HG02870 (cell line): Measurements from ENCODE around the gene BASP1.
A peak's percentile ranks its signal among the peaks of the same experiment; 100 is the strongest.

ENCODE experiments used
- ATAC-seq: cut with Tn5 transposase; IDR thresholded peaks from one replicate; pipeline ENCODE4 v1.9.1; 2021; ENCODE audit warnings: mild to moderate bottlenecking, moderate library complexity; ENCODE audit not compliant: unreplicated experiment

The BASP1 gene, protein sequence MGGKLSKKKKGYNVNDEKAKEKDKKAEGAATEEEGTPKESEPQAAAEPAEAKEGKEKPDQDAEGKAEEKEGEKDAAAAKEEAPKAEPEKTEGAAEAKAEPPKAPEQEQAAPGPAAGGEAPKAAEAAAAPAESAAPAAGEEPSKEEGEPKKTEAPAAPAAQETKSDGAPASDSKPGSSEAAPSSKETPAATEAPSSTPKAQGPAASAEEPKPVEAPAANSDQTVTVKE

DNA sequence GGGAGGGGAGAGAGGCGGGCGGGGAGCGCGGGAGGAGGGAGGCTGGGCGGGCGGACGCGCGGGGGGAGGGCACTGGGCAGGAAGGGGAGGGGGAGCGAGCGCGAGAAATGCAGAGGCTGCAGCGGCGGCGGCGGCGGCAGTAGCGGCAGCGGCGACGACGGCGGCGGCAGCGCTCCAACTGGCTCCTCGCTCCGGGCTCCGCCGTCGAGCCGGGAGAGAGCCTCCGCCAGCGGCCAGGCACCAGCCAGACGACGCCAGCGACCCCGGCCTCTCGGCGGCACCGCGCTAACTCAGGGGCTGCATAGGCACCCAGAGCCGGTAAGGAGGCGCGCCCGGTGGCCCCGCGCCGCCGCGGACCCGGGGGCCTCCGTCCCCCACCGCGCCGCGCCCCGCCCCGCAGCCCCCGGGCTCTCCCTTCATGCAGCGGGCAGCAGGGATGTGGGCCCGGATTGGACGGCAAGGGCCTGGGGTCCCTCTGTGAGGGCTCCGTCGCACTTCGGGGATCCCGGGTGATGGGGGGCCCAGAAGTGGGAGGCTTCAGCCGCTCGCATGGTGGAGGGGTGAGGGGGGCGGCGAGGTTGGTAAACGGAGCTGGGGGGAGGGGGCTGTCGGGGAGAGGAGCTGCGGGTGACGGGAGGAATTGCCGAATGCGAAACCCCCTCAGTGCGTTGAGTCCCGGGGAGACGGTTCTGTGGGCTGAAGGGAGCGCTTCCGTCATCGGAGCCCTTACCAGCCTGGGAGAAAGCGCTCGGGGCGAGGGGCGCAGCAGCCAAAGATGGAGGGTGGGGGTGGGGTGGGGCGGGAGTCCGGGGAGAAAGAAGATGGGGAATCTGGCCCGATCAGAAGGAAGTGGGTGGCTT lies at the start of gene BASP1:
Gene BASP1 (plus strand): TSS at position 139 of the 860 bp plus-strand sequence. CDS start 57,586 bp downstream, outside the sequence.
- peak; percentile 33 for ATAC-seq

DNA sequence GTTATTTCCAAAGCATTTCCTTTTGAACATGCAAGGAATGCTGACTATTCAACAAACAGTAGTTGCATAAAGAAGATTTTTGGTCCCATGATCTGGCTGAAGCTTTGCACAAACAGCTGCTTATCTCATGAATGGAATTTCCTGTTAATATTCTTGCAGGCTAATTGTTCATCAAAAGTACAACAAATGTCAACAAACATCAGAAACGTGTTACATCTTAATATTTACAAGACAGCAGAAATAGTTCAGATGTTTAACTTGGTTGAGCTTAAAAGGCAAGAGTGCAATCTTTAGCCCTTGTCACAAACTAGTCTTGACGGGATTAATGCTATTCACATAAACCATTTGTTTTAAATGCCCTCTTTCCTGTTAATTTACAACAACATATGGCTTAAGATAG lies 47.9 kb upstream of the BASP1 start:
- no peak for ATAC-seq

DNA sequence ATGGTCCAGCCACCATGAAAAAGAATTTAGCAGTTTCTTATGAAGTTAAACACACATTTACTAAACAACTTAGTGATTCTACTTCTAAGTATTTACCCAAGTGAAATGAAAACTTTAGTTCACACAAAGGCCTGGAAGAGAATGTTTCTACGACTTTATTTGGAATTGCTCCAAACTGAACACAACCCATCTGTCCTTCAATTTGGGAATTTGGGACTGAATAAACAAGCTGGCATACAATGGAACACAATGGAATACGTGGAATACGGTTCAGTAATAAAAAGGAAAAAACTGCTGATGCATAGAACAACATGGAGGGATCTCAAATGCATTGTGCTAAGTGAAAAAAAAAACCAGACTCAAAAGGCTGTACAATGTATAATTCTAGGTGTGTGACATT lies 44.6 kb upstream of the BASP1 start:
- ATAC-seq, result no peak

DNA sequence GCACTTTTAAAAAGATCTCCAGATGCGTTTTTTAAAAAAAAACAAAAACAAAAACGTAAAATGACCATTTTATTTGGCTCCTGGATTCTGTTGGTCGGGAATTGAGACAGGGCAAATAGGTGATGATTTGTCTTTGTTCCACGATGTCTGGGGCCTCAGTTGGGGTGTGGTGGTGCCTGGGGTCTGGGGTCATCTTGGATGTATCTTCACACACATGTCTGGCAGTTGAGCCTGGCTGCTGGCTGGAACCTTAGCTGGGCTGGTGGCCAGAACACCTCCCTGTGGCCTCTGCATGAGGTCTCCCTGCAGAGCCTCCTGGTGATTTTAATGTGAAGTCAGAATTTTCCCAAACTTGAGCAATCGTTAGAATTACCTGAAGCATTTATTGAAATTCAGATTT lies 42.5 kb upstream of the BASP1 start:
- no peak for ATAC-seq

DNA sequence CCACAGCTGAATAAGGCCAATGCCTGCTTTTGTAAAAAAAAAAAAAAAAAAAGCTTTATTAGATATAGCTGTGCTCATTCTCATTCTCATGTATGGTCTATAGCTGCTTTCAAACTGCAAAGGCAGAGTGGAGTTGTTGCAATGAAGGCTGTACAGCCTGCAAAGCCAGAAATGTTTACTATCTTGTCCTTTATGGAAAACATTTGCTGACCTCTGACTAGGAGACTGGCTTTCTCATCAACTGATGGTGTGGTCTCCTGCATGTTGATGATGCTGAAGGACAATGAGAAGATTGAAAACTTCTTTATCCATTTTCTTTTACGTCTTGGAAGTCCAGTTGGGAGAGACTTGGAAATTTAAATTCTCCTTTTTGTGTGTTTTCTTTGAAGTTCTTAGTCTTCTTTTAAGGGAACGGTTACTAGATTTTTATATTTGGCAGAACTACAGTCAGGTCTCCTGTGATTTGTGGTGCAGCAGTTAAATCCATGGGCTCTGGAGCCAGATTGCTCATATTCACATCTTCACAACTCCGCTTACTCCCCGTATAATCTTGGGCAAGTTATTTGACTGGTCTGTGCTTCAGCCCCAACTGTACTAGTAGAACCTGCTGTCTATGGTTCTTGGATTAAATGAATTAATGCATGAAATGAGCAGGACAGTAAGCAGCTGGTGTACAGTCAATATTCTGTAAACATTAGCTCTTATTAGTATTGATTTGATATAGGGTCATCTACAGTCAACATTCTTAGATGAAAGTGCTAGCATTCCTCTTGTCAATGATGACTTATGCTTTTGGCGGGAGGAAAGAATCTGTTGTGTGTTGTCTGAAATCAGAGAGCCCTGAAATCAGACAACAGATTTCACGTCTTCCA lies 39.7 kb upstream of the BASP1 start:
- no peak for ATAC-seq

DNA sequence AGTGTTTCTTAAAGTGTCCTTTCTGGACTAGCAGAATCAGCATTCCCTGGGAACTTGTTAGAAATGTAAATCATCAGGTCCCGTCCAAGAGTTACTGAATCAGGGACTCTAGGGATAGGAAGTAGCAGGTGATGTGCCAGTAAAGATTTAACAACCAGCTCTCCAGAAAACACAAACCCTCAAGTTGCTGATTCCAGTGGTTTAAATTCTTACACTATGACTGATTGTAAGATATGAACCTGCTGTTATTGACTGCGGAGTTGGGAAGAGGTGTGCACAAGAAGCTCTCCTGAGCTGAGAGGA lies 39.1 kb upstream of the BASP1 start:
- ATAC-seq, result no peak

DNA sequence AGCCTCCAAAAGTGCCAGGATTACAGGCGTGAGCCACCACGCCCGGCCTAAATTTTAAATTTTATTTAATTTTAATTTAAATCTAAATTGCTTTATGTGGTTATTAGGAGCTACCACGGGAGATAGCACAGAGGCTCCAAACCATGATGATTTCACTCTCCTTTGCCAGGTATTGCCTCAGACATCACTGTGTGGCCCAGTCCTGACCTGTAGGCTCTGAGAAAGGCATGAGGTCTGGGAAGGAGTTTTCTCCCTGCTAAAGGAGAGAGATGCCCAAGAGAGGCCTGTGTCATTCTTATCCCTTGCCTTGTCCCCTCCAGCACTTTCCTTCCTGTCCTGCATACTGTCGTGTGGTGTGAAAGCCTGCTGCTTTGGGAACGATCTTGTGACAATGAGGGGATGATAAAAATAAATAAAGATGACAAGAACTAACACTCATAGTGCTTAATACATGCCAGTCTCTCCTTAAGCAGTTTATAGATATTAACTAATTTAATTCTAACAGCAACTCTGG lies 37.0 kb upstream of the BASP1 start:
- ATAC-seq, result no peak

DNA sequence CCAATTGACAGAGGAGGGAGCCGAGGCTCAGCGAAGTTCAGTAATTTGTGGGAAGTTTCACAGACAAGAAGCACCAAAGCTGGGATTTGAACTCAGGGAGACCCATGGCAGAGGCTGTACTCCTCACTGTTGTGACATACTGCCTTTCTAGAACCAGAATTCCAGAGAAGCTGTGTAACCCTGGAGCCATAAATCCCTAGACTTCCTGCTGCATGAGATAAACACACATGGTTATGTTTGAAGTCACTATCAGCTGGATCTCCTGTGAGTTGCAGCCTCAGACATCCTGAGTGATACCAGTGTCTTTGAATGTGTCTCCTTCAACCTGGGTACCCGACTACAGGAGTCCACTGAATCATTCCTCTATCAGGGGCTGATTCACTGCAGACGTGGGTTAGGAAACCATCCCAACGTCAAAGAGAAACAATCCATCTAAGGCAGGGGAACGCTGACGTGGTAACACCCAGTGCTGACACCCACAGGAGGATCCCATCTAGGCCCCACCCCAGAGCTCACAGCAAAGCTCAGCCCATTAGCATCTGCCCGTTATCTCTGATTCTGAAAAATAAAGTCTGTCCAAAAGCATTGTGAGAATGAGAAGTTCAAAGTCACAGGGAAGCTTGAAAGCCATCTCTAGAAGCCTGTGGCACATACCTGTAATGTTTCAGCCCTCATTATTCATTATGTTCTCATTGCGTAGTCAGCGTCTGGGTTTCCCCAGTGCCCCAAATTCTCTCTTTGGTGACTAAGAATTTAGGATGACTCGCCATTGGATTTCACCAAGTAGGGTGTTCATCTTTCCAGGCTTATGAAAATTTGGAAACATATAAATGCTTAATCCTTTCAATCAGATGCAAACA lies 36.3 kb upstream of the BASP1 start:
- ATAC-seq, result no peak

DNA sequence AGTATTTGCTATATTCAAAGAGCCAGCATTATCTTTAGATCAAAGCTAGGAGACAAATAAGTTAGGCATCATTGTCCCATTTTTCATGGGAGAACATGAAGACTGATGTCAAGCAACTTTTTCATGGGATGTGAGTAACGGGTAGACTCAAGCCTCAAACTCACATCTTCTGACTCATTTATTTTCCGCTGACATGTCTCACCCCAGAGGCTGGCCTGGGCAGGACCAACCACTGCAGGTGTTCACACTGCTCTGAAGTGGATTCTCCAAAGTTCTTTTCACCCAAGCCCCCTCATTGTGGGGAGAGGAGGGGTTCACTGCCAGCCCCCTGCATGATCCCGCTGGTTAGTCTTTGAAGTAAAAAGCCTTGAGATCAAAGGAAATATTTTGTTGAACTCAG lies 34.9 kb upstream of the BASP1 start:
- no peak for ATAC-seq

DNA sequence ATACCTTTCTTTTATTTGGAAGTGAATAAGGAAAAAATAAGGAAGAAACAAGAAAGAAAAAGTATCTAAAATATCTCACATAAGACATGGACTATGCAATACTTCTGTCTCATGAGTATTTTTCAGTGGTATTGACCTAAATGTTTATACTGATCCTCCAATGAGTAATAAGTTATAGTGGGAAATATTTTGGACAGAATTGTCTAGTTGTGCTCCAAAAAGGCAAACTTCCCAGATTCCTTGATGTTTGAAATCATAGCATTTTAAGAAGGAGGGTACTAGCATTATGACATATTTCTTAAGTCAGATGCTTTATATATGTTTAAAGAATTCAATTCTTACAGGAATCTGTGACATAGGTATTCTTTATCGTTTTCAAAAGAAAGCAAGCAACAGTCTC lies 34.5 kb upstream of the BASP1 start:
- ATAC-seq, result no peak

DNA sequence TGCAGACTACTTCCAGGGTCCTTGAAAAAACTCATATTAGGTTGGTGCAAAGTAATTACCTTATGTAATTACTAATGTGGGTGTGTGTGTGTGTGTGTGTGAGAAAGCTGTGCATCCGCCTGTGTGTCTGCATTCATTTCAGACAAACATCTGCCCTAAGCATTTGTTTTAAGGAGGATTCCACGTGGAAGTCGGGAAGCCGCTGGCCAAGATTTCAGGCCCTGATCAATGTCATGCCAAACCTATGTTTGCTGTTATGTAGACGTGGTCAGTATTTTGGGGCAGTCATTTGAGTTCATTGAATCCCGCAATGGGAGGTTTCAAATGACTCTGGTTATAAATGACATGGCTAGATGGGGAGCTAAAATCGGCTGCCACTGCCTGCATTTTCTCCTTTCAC lies 33.6 kb upstream of the BASP1 start:
- ATAC-seq, result no peak

DNA sequence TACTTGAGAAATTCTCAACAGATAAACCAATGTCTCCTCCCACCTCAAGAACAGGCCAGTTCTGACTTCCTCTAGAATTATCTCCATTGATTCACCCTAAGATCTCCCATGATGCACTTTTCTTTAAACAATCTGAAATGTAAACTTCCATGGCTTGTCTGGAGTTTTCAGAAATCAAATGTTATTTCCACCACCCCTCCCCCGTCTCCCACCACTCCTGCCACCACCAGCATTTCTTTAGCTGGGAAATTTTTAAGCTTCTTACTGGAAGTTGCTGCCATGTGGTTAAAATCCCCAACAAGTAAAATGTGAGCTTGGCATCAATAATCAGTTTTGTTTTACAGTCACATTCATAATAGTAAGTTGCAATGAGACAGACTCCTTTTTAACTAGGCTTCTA lies 32.8 kb upstream of the BASP1 start:
- ATAC-seq, result no peak

DNA sequence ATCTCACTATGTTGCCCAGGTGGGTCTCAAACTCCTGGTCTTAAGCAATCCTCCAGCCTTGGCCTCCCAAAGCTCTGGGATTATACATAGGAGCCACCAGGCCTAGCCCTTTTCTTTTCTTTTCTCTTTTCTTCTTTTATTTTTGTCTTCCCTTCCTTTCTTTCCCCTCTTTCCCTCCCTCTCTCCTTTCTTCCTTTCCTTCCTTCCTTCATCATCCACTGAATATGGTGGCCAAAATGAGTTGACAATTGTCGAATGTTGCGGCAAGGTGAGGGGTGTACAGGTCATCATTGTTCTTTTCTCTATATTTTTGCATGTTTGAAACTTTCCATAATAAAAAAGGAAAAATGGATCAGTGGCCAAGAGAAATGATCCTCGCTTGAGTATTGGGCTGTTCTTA lies 32.1 kb upstream of the BASP1 start:
- ATAC-seq, result no peak

DNA sequence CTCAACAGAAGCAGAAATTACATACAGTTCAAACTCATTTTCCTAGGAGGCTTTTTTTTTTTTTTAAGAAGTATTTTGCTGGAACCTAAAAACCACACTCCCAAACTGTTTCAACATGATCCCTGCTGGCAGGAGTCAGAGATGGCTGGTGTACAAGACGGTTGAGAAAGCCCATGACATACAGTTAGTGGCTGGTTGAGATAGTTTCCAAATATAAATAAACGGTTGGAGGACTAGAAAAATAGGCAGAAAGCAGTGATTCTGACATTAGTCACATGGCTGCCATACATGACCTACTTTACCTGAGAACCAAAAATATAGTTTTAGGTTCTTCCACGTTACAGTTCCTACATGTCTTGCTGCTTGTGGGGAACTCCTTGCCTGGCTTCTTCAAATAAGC lies 31.7 kb upstream of the BASP1 start:
- no peak for ATAC-seq

DNA sequence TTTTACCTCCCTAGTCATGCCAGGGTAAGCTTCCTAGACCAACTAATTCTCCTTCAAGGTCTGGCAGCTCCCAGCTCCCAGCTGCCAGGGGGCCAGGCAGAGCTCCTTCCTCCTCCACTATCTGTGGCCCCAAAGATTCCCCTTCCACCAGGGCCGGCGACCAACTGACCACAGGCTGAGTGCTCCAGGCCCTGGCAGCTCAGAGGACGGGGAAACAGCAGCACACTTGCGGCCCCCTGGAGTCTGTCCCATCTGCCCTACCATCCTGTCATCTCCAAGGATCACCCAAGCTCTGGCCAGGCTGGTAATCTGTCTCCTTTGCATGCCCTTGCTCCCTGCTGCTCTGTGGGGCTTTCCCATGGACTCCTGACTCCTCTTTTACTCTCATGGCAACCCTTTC lies 31.2 kb upstream of the BASP1 start:
- ATAC-seq, result no peak

DNA sequence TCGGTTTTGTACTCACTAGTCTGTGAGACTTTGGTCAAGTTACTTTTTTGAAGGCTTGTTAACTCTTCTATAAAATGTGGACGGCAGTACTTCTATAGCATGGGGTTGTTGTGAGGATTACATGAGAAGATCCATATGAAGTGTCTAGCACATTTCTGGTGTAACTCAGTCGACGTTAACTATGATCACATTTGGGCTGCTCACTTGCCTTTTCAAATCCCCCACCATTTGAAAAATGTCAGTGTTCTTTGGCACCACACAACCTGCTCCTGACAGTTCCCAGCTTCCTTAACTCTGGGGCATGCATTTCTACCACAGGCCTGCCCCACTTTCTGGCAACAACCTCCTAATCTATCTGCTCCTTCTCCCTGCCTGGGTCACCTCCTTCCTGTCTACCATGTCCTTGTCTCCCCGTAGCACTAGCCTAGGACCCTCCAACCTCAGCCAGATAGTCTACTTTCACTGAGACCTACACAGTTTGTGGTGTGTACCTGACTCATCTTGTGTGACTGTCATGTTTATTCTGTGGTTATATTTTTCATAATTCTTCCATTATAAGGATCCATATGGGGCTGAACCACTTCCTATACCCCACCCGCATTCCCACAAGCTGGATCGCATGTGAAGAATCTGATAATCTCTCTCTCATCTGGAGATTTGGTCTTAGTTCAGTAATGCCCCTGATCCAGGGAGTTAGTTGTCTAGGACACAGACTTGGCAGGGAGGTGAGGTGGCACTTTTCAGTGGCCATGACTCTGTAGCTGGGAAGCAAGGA lies 30.2 kb upstream of the BASP1 start:
- ATAC-seq, result no peak

DNA sequence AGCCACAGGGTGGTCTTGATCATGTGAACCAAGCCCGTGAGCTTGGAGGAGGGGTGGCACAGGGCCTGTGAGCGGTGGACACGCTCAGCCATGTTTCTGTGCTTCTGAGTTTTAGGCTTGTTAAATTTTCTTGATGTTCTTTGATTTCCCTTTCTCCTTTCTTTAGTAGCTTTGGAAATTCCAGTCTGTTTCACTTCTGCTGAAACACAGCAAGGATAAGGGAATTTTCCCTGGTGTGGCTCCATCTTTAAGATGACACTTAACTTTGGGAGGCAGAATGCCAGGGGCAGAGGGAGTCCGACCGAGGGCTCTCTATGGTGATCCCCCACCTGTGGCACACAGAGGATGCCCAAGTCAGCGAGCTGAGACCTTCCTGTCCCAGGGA lies 29.7 kb upstream of the BASP1 start:
- ATAC-seq, result no peak

DNA sequence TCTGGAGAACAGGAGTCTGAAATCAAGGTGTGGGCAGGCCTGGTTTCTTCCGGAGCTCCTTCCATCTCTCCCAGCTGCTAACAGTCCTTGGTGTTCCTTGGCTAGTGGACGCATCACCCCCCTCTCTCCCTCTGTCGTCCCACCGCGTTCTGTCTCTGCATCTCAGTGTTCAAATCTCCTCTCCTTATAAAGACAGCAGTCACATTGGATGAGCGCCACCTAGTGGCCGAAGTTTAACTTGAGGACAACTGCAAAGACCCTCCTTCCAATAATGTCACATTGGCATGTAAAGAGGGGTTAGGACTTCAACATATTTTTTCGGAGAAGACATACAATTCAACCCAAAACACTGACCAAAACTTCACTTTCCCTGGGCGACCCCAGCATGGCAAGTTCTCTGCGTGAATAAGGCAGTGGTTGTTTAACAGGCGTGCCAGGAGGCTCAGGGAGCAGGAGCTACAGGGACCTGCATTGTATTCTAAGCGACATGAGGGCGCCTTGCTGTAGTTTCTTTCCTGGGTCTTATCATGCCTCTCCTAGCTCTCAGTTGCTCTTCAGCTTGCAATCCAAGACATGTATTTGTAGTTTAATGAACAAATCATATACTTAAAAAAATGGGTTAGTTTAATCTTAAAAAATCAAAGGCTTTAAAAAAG lies 27.9 kb upstream of the BASP1 start:
- ATAC-seq, result peak; percentile 72

DNA sequence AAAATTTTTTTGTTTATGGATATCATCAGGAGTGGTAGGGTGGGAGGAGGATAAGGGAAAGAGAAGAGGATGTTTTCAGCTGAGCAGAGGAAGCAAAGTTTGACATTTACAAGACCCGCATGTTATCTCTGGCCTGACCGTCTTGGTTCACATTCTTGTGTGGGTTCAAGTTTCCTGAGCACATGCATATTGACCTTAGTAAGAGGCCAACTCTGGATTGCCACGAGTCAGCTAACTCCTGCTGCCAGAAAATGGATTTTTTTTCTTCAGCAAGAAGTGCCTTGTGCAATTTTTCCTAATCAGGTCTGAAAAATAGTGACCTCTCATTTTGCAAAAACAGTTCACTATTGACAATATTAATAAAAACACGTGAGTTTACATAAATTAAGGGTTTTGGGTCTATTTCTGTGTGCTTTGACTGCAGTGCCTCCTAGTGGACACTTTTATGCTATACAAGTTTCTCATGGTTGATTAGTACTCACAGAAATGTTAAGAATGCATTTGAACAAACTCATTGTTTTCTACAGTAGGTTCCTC lies 27.1 kb upstream of the BASP1 start:
- ATAC-seq, result no peak
